HEK293 (cell line): Measurements from ENCODE around the gene RANGAP1.

Experiments used
- CTCF ChIA-PET: fragments of 350-600 bp; formaldehyde crosslinking; extraction: SDS; loops from one replicate; lab custom pipeline; 2021; ENCODE audit warnings: antibody characterized with exemption; lab: Yijun Ruan, JAX
- POLR2A ChIA-PET: fragments of 300-600 bp; formaldehyde crosslinking; extraction: SDS; loops from one replicate; lab custom pipeline; 2020; ENCODE audit warnings: antibody characterized with exemption, inconsistent platforms; lab: Yijun Ruan, JAX
- H3K27ac ChIP-seq: fragments of 200-500 bp; sonication (Bioruptor generic); 2 replicates; pipeline ENCODE4 v1.5.1; 2014; ENCODE audit warnings: low read depth, low read length, control low read depth, inconsistent platforms; ENCODE audit errors: extremely low read depth
- H3K36me3 ChIP-seq, 2 experiments: fragments of 200-500 bp in 1 of 2; sonication (Bioruptor generic) in 1 of 2; 1 replicate in 1 of 2; 2 replicates in 1 of 2; pipeline ENCODE4 v1.5.1; 2014 to 2017; ENCODE audit warnings: inconsistent platforms in 2 of 2, low read length in 2 of 2; ENCODE audit not compliant: control insufficient read depth in 2 of 2, insufficient read depth in 1 of 2
- H3K4me1 ChIP-seq: fragments of 200-500 bp; sonication (Bioruptor generic); 2 replicates; pipeline ENCODE4 v1.5.1; 2014; ENCODE audit warnings: mild to moderate bottlenecking, low read length, inconsistent platforms; ENCODE audit not compliant: control insufficient read depth, insufficient read depth
- H3K4me3 ChIP-seq: 2 replicates; pipeline ENCODE4 v1.5.1; 2011; ENCODE audit warnings: low read depth, mild to moderate bottlenecking, control low read depth, low read length, moderate library complexity
- H3K9me3 ChIP-seq: fragments of 200-500 bp; sonication (Bioruptor generic); 2 replicates; pipeline ENCODE4 v1.5.1; 2014; ENCODE audit warnings: low read depth, low read length, inconsistent platforms; ENCODE audit not compliant: control insufficient read depth, insufficient read depth
- GLIS1 ChIP-seq: fragments of 450-650 bp; formaldehyde crosslinking; IDR thresholded peaks from 2 replicates; pipeline ENCODE4 v1.5.1; 2016; ENCODE audit warnings: missing biosample characterization, missing genetic modification characterization
- KLF1 ChIP-seq: fragments of 450-650 bp; formaldehyde crosslinking; IDR thresholded peaks from 2 replicates; pipeline ENCODE4 v1.5.1; 2016; ENCODE audit warnings: missing biosample characterization, missing genetic modification characterization
- MEIS1 ChIP-seq: sonication (generic); formaldehyde crosslinking; IDR thresholded peaks from 2 replicates; pipeline ENCODE4 v1.8.1; 2022; ENCODE audit warnings: missing genetic modification reagents, mild to moderate bottlenecking, borderline replicate concordance
- MZF1 ChIP-seq: fragments of 450-650 bp; formaldehyde crosslinking; IDR thresholded peaks from 2 replicates; pipeline ENCODE4 v1.5.1; 2017; ENCODE audit warnings: missing biosample characterization, missing genetic modification characterization, borderline replicate concordance
- PATZ1 ChIP-seq: fragments of 450-650 bp; formaldehyde crosslinking; IDR thresholded peaks from 2 replicates; pipeline ENCODE4 v1.5.1; 2016; ENCODE audit warnings: missing biosample characterization, missing genetic modification characterization
- PRDM1 ChIP-seq: fragments of 450-650 bp; formaldehyde crosslinking; IDR thresholded peaks from 2 replicates; pipeline ENCODE4; 2016; ENCODE audit warnings: missing biosample characterization, missing genetic modification characterization
- SP2 ChIP-seq: fragments of 450-650 bp; formaldehyde crosslinking; IDR thresholded peaks from 2 replicates; pipeline ENCODE4 v1.5.1; 2016; ENCODE audit warnings: missing biosample characterization, missing genetic modification characterization
- TCF7L2 ChIP-seq: IDR thresholded peaks from 2 replicates; pipeline ENCODE4 v1.6.1; 2011; ENCODE audit warnings: low read depth, mild to moderate bottlenecking, inconsistent platforms, low read length, moderate library complexity, borderline replicate concordance
- ZBTB20 ChIP-seq: fragments of 450-650 bp; formaldehyde crosslinking; IDR thresholded peaks from 2 replicates; pipeline ENCODE4 v1.5.1; 2016; ENCODE audit warnings: missing biosample characterization, missing genetic modification characterization
- ZNF169 ChIP-seq: fragments of 450-650 bp; formaldehyde crosslinking; IDR thresholded peaks from 2 replicates; pipeline ENCODE4 v1.5.1; 2016; ENCODE audit warnings: missing biosample characterization, missing genetic modification characterization
- ZNF175 ChIP-seq: fragments of 450-650 bp; formaldehyde crosslinking; IDR thresholded peaks from 2 replicates; pipeline ENCODE4 v1.5.1; 2016; ENCODE audit warnings: missing biosample characterization, missing genetic modification characterization
- ZNF184 ChIP-seq: fragments of 450-650 bp; IDR thresholded peaks from 2 replicates; pipeline ENCODE4 v1.5.1; 2018; ENCODE audit warnings: missing biosample characterization, mild to moderate bottlenecking, missing genetic modification characterization
- ZNF23 ChIP-seq: fragments of 450-650 bp; formaldehyde crosslinking; IDR thresholded peaks from 2 replicates; pipeline ENCODE4 v1.5.1; 2016; ENCODE audit warnings: missing biosample characterization, missing genetic modification characterization, borderline replicate concordance
- ZNF24 ChIP-seq: fragments of 450-650 bp; formaldehyde crosslinking; IDR thresholded peaks from 2 replicates; pipeline ENCODE4 v1.5.1; 2016; ENCODE audit warnings: missing biosample characterization, missing genetic modification characterization
- ZNF248 ChIP-seq: fragments of 450-650 bp; formaldehyde crosslinking; IDR thresholded peaks from 2 replicates; pipeline ENCODE4 v1.5.1; 2017; ENCODE audit warnings: missing biosample characterization, missing genetic modification characterization
- ZNF311 ChIP-seq: fragments of 450-650 bp; formaldehyde crosslinking; IDR thresholded peaks from 2 replicates; pipeline ENCODE4 v1.5.1; 2017; ENCODE audit warnings: missing biosample characterization, missing genetic modification characterization, borderline replicate concordance
- ZNF341 ChIP-seq: fragments of 450-650 bp; formaldehyde crosslinking; IDR thresholded peaks from 2 replicates; pipeline ENCODE4; 2016; ENCODE audit warnings: low read depth, missing biosample characterization, missing genetic modification characterization
- ZNF394 ChIP-seq: fragments of 450-650 bp; formaldehyde crosslinking; IDR thresholded peaks from 2 replicates; pipeline ENCODE4 v1.5.1; 2016; ENCODE audit warnings: missing biosample characterization, missing genetic modification characterization, mild to moderate bottlenecking, moderate library complexity, borderline replicate concordance
- ZNF423 ChIP-seq: fragments of 450-650 bp; formaldehyde crosslinking; IDR thresholded peaks from 2 replicates; pipeline ENCODE4 v1.5.1; 2016; ENCODE audit warnings: missing biosample characterization, missing genetic modification characterization
- ZNF473 ChIP-seq: fragments of 450-650 bp; formaldehyde crosslinking; IDR thresholded peaks from 2 replicates; pipeline ENCODE4 v1.5.1; 2017; ENCODE audit warnings: missing biosample characterization, missing genetic modification characterization
- ZNF514 ChIP-seq: fragments of 450-650 bp; formaldehyde crosslinking; IDR thresholded peaks from 2 replicates; pipeline ENCODE4 v1.5.1; 2016; ENCODE audit warnings: missing biosample characterization, missing genetic modification characterization
- ZNF544 ChIP-seq: fragments of 450-650 bp; formaldehyde crosslinking; IDR thresholded peaks from 2 replicates; pipeline ENCODE4 v1.5.0; 2017; ENCODE audit warnings: missing biosample characterization, missing genetic modification characterization
- ZNF558 ChIP-seq: fragments of 450-650 bp; formaldehyde crosslinking; IDR thresholded peaks from 2 replicates; pipeline ENCODE4 v1.5.1; 2016; ENCODE audit warnings: missing biosample characterization, missing genetic modification characterization
- ZNF629 ChIP-seq: fragments of 450-650 bp; formaldehyde crosslinking; IDR thresholded peaks from 2 replicates; pipeline ENCODE4 v1.5.1; 2017; ENCODE audit warnings: missing biosample characterization, missing genetic modification characterization
- ZNF658 ChIP-seq: fragments of 450-650 bp; formaldehyde crosslinking; IDR thresholded peaks from 2 replicates; pipeline ENCODE4; 2016; ENCODE audit warnings: missing biosample characterization, missing genetic modification characterization
- ZNF677 ChIP-seq: fragments of 450-650 bp; IDR thresholded peaks from 2 replicates; pipeline ENCODE4 v1.5.0; 2018; ENCODE audit warnings: missing biosample characterization, mild to moderate bottlenecking, missing genetic modification characterization, moderate library complexity
- ZNF692 ChIP-seq: fragments of 450-650 bp; formaldehyde crosslinking; IDR thresholded peaks from 2 replicates; pipeline ENCODE4 v1.5.1; 2016; ENCODE audit warnings: missing biosample characterization, missing genetic modification characterization
- ZNF707 ChIP-seq: fragments of 450-650 bp; formaldehyde crosslinking; IDR thresholded peaks from 2 replicates; pipeline ENCODE4 v1.5.1; 2016; ENCODE audit warnings: missing biosample characterization, missing genetic modification characterization
- ZNF776 ChIP-seq: fragments of 450-650 bp; formaldehyde crosslinking; IDR thresholded peaks from 2 replicates; pipeline ENCODE4 v1.5.0; 2017; ENCODE audit warnings: missing biosample characterization, missing genetic modification characterization, borderline replicate concordance
- TF ChIP-seq, protein P1 (sequence below): fragments of 450-650 bp; formaldehyde crosslinking; IDR thresholded peaks from 2 replicates; pipeline ENCODE4 v1.5.1; 2017; ENCODE audit warnings: missing biosample characterization, missing genetic modification characterization

The RANGAP1 gene

DNA sequence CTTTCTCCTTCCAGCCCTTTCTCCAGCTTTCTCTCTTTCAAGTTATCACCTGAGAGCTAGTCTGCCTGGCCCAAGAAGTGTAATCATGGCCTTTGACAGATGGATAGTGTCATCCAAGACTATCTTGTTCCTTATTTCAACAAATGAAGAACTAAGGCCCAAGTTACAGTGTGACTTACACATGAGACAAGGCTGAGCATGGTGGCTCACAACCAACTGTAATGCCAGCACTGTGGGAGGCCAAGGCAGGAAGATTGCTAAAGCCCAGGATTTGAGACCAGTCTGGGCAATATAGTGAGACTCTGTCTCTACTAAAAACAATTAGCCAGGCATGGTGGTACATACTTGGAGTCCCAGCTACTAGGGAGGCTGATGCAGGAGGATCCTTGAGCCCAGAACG is 3.7 kb upstream of the RANGAP1 start:
- no peaks in the 10 kb centered on the region for H3K9me3 ChIP-seq
- H3K27ac ChIP-seq = no peak overlapping the region
- CTCF ChIA-PET = no interaction called here
- peaks cover 2 to 3% of the 10 kb centered on the region in 2 experiments; a peak in 2 of 3 replicates for H3K36me3 ChIP-seq
- H3K4me3 ChIP-seq = no peak overlapping the region
- TF ChIP-seq, protein P1, sequence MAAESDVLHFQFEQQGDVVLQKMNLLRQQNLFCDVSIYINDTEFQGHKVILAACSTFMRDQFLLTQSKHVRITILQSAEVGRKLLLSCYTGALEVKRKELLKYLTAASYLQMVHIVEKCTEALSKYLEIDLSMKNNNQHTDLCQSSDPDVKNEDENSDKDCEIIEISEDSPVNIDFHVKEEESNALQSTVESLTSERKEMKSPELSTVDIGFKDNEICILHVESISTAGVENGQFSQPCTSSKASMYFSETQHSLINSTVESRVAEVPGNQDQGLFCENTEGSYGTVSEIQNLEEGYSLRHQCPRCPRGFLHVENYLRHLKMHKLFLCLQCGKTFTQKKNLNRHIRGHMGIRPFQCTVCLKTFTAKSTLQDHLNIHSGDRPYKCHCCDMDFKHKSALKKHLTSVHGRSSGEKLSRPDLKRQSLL = no peak
- TF ChIP-seq GLIS1 (tag by site-specific recombination) = peak; percentile 43
- TF ChIP-seq ZNF514 (tag by site-specific recombination) = no peak
- TF ChIP-seq ZNF184 (tag by site-specific recombination) = no peak
- no peak for TF ChIP-seq ZNF776 (tag by site-specific recombination)
- TF ChIP-seq ZBTB20 (tag by site-specific recombination) = no peak
- TF ChIP-seq PRDM1 (tag by site-specific recombination) = peak; percentile 67
- TF ChIP-seq ZNF692 = no peak
- TF ChIP-seq ZNF658 (tag by site-specific recombination) = no peak
- TF ChIP-seq KLF1 (tag by site-specific recombination) = no peak
- peaks cover 9% of the 10 kb centered on the region for H3K4me1 ChIP-seq
- POLR2A ChIA-PET = interaction anchor here (0.5 to 2.7 kb wide), 3 partner anchors 12 to 75 kb away, joined by 4 to 18 read pairs (median 4); partner anchors contain the start of gene ZC3H7B

DNA sequence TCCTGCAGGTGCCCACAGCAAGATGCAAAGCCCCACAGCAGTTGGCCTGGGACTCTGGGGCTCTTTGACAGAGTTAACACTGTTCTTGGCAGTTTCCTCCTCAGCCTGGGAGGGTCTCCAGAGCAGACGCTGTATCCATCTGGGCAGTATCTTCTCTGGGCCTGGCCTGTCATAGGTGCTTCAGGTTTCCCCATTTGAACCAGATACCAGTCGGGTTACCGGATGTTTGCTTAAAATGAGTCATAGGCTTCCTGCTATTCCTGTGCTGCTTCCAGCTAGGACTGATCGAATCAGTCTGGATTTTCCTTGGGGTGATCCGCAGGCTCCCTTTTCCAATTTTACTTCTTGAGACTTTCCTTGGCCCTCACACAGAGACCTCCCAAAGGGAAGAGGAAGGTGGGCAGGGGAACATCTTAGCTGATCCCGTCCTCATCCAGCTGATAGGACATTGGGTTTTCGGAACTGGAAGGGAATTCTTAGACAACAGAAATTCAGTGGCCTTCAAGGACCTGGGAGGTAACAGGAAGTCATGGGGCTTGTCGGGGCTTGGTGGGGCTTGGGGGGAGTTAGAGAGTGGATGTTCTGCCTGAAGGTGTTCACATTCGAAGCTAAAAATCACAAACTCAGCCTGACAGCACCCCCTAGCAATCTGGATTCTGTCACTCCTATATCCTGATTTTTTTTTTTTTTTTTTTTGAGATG is 2.4 kb upstream of the RANGAP1 start:
- Histone ChIP-seq H3K36me3 (peaks cover 13 to 16% of the 10 kb centered on the region in 2 experiments), H3K4me1 (peaks cover 9% of the 10 kb centered on the region), H3K4me3 (peak overlapping the region; percentile 20), H3K27ac (peak overlapping the region; percentile 67), H3K9me3 (no peaks in the 10 kb centered on the region)
- CTCF ChIA-PET = interaction anchor here (0.6 to 1.4 kb wide), 2 partner anchors 13 to 22 kb away, joined by 3 to 8 read pairs; partner anchors contain the start of gene ZC3H7B
- POLR2A ChIA-PET = interaction anchor here (0.6 to 2.7 kb wide), 12 partner anchors 9 to 448 kb away, joined by 3 to 18 read pairs (median 5); partner anchors contain the start of genes ACO2, PHF5A, PMM1 and ZC3H7B
- TF ChIP-seq PATZ1 (tag by site-specific recombination) = peak; percentile 29; the same call in 1 of the 2 replicates
- TF ChIP-seq ZNF23 (tag by site-specific recombination) = no peak
- TF ChIP-seq MEIS1 (CRISPR knock-in tag) = no peak
- no peak for TF ChIP-seq TCF7L2
- peak; percentile 19; the same call in 1 of the 2 replicates for TF ChIP-seq ZNF341 (tag by site-specific recombination)
- TF ChIP-seq ZNF473 (tag by site-specific recombination) = no peak
- TF ChIP-seq SP2 (tag by site-specific recombination) = peak; percentile 56
- no peak for TF ChIP-seq MZF1 (tag by site-specific recombination)
- TF ChIP-seq ZNF707 (tag by site-specific recombination) = no peak
- no peak for TF ChIP-seq ZNF248 (tag by site-specific recombination)
- TF ChIP-seq ZNF24 = no peak
- no peak for TF ChIP-seq ZNF311 (tag by site-specific recombination)
- TF ChIP-seq ZNF423 (tag by site-specific recombination) = no peak
- no peak for TF ChIP-seq ZNF175 (tag by site-specific recombination)
- peak; percentile 54; the same call in 1 of the 2 replicates for TF ChIP-seq ZNF629 (tag by site-specific recombination)
- peak; percentile 79; the same call in 1 of the 2 replicates for TF ChIP-seq ZNF394
- TF ChIP-seq ZNF169 (tag by site-specific recombination) = no peak
- TF ChIP-seq ZNF544 (tag by site-specific recombination) = no peak
- no peak for TF ChIP-seq ZNF558
- peak; percentile 96 for TF ChIP-seq ZNF677 (tag by site-specific recombination)
